ENCODE measurements around the gene KDM4B.

The KDM4B gene

GRCh38 chr19:5048727-5049553, 80.0 kb downstream of the KDM4B start:
- DNase-seq (ENCODE audit: low read depth in 2 of 2): no peak

GRCh38 chr19:5049561-5049960, 80.6 kb downstream of the KDM4B start:
- DNase-seq (ENCODE audit: low read depth in 2 of 2): no peak

GRCh38 chr19:5050067-5050656, 81.2 kb downstream of the KDM4B start:
- no peak for DNase-seq (ENCODE audit: low read depth in 2 of 2)

GRCh38 chr19:5050905-5051304, 82.0 kb downstream of the KDM4B start:
- no peak for DNase-seq (ENCODE audit: low read depth in 2 of 2)

- DNase-seq (ENCODE audit: low read depth in 2 of 2): no peak
These were observed 82.7 kb downstream of the KDM4B start for GRCh38 chr19:5051619-5052018.

GRCh38 chr19:5052515-5052914, 83.6 kb downstream of the KDM4B start:
- DNase-seq (ENCODE audit: low read depth in 2 of 2): no peak

- DNase-seq (ENCODE audit: low read depth in 2 of 2): no peak
These were observed 84.1 kb downstream of the KDM4B start for GRCh38 chr19:5052945-5053485.

GRCh38 chr19:5053661-5054060, 84.7 kb downstream of the KDM4B start:
- DNase-seq (ENCODE audit: low read depth in 2 of 2): no peak

GRCh38 chr19:5054551-5055456, 85.9 kb downstream of the KDM4B start:
- DNase-seq (ENCODE audit: low read depth in 2 of 2): no peak

GRCh38 chr19:5055457-5055776, 86.5 kb downstream of the KDM4B start:
- DNase-seq (ENCODE audit: low read depth in 2 of 2): no peak

GRCh38 chr19:5057860-5058259, 88.9 kb downstream of the KDM4B start:
- no peak for DNase-seq (ENCODE audit: low read depth in 2 of 2)

GRCh38 chr19:5058521-5059212, 89.8 kb downstream of the KDM4B start:
- no peak for DNase-seq (ENCODE audit: low read depth in 2 of 2)

GRCh38 chr19:5059213-5059574, 90.3 kb downstream of the KDM4B start:
- no peak for DNase-seq (ENCODE audit: low read depth in 2 of 2)

GRCh38 chr19:5059793-5060192, 90.9 kb downstream of the KDM4B start:
- no peak for DNase-seq (ENCODE audit: low read depth in 2 of 2)

GRCh38 chr19:5062195-5062594, 93.3 kb downstream of the KDM4B start:
- DNase-seq (ENCODE audit: low read depth in 2 of 2): no peak

GRCh38 chr19:5062799-5063198, 93.9 kb downstream of the KDM4B start:
- DNase-seq (ENCODE audit: low read depth in 2 of 2): no peak

GRCh38 chr19:5063873-5064645, 95.1 kb downstream of the KDM4B start:
- DNase-seq (ENCODE audit: low read depth in 2 of 2): no peak

GRCh38 chr19:5064896-5065295, 96.0 kb downstream of the KDM4B start:
- DNase-seq (ENCODE audit: low read depth in 2 of 2): no peak

- no peak for DNase-seq (ENCODE audit: low read depth in 2 of 2)
These were observed 96.8 kb downstream of the KDM4B start for GRCh38 chr19:5065663-5066093.

GRCh38 chr19:5066768-5067167, 97.9 kb downstream of the KDM4B start:
- no peak for DNase-seq (ENCODE audit: low read depth in 2 of 2)

GRCh38 chr19:5067678-5068077, 98.8 kb downstream of the KDM4B start:
- DNase-seq (ENCODE audit: low read depth in 2 of 2): no peak
